Measurements from ENCODE around the gene EDEM3.

- TF ChIP-seq NR2F2 (IDR thresholded peaks at IDR 0.05), result no peak
- TF ChIP-seq REST (IDR thresholded peaks at IDR 0.05), result no peak
- TF ChIP-seq EGR1 (IDR thresholded peaks at IDR 0.05; ENCODE audit: low read depth in 2 of 2), result no peak
- no peak for TF ChIP-seq CTCF (IDR thresholded peaks at IDR 0.05; ENCODE audit: low read depth, low read length, missing input control)
- no peak for TF ChIP-seq YY1 (IDR thresholded peaks at IDR 0.05)
Measured at GRCh38 chr1:184660462-184661191, 94.0 kb downstream of the EDEM3 start.

Data from liver (tissue), 3 donors.